ENCODE measurements around the gene TSPO2.

The TSPO2 gene

DNA sequence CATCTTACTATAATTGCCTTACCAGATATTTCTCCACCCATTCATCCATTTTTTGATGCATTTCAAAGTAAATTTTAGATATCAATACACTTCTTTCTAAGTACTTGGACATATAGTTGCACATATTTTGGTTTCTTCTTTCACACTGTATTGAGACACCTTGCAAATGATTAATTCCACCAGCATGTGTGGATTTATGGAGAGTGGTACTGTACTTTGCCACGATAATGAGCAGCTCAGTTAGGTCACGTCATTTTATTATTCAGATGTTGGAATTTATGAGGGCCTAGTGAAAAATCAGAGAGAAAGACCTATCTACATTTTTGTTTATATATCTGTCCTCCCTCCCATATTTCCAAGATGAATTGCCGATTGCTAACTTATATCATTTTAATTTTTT is 35.8 kb downstream of the TSPO2 start:
- no peak for DNase-seq

DNA sequence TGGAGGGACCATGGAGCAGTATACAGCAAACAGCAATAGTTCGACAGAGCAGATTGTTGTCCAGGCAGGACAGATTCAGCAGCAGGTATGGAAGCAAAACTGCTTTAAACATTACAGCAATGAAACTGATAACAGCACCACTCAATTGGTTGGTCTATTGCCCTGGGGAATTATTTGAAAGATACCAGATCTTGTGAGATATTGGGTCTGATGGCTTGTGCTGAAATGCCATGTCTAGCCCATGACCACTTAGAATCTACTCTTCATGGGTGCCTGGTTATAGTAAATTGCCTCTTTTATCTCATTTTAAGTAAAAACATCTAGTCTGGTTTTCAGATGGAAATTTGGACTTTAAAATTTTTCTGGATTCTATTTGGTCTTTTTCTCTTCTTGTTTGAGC is 36.8 kb downstream of the TSPO2 start:
- no peak for DNase-seq

DNA sequence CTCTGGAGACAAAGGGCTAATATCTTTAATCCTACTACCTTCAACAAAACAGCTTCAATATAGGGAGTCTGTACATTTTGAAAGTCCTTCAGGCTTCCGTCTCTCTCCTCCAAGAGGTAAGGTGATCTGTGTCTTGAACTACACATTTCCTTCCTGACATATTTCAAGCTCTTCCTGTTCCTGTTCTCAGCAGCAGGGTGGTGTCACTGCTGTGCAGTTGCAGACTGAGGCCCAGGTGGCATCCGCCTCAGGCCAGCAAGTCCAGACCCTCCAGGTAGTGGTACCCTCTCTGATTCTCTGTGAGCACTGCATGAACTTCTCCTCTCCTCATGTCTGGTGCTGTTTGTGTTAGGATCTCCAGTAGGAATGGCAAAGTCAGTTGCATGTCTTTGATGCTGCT is 38.4 kb downstream of the TSPO2 start:
- no peak for DNase-seq

DNA sequence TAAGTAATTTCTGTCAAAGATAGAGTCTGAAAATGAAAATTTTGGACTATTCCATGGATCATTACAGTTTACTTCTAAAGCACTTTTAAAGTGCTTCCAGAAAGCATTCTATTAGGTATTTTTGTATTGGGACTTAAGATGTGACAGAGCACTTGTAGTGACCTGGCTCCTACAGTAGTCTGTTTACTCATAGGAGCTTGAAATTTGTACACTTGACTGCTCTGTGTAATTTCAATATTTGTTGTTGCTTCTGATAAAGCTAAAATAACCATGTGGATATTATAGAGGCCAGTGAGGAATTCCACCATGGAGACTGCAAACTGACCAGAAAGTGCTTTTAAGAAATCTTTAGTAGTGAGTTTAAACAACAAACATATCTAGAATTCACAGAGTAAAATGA is 40.8 kb downstream of the TSPO2 start:
- DNase-seq: no peak

DNA sequence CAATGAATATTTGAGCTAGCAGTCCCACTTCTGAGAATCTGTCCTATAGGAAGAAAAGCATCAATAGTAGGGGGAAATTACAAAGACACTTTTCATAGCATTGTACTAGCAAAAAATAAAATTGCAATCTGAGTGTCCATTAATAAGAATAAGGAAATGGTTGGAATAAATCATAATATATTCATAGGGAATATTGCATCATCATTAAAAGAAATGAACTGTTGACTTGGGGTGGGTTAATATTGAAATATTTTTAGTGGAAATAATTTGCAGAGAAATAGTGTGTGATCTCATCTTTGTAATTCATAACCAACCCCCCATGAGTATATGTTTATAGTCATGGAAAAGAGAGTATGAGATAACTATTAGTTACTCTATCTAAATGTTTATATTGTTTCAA is 42.9 kb downstream of the TSPO2 start:
- DNase-seq: no peak

DNA sequence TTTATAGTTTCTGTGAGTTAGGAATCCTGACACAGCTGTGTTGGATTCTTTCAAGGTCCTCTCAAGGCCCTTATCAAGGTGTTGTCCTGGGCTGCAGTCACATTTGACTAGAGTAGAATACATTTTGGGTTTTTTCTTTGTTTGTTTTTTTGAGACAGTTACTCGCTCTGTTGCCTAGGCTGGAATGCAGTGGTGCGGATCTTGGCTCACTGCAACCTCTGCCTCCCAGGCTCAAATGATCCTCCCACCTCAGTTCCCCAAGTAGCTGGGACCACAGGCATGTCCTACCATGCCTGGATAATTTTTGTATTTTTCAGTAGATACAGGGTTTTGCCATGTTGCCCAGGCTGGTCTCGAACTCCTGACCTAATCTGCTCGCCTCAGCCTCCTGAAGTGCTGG is 46.2 kb downstream of the TSPO2 start:
- no peak for DNase-seq

DNA sequence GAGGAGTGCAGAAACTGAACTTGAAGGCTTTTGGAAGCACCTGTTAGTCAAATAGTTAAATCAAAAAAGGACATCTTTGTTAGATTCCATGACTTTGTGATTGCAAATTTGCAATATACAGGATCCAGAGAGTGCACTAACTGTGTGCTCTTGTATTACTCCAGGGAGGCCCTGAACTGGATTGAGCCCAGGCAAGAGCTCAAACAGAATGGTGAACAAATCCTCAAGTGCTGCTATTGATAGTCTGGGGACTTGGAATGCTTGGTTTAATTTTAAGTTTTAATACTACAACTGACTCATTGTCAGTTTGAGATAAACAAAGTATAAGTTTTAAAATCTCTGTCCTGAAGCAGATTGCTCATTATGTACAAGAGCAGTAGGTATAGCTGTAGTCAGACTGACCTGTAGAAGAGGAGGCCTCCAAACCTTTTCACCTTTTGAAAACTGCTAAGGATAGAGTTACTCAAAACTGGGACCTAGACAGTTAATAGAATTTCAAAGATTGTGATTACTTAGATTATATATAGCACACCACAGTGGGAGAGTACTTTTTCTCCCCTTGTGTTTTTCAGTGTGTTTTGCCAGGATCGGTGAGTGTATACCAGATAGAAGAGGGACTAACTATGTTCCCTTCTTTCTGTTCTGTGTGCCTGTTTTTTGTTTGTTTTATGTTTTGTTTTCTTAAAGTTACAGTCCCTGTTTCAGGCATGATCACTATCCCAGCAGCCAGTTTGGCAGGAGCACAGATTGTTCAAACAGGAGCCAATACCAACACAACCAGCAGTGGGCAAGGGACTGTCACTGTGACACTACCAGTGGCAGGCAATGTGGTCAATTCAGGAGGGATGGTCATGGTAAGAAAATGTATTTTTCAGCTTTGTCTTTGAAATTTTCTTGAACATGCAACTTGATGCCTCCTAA is 48.8 kb downstream of the TSPO2 start:
- DNase-seq: no peak

DNA sequence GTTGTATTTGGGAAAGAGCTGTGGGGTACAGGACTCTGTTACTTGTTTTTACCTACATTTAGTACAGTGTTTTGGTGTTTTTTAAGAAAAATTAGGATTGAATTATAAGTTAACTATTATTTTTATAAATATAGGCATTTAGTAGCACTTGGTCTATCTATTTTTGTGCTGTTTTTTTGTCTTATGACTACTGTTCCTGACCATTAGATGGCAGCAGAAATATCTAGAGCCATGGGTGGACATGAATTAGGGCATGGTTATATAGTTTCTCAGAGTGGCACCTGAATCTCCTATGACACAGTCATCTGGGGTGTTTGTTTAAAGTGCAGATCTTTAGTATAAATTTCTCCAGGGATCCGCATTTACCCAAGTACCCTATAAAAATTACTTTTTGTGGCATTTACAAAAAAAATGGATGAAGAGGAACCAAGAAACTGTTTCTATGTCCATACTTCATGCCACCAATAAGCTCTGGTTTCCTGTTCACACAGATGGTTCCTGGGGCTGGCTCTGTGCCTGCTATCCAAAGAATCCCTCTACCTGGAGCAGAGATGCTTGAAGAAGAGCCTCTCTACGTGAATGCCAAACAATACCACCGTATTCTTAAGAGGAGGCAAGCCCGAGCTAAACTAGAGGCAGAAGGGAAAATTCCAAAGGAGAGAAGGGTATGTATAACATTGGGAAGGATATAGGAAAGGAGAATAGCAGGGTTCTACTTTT is 50.3 kb downstream of the TSPO2 start:
- DNase-seq: no peak

DNA sequence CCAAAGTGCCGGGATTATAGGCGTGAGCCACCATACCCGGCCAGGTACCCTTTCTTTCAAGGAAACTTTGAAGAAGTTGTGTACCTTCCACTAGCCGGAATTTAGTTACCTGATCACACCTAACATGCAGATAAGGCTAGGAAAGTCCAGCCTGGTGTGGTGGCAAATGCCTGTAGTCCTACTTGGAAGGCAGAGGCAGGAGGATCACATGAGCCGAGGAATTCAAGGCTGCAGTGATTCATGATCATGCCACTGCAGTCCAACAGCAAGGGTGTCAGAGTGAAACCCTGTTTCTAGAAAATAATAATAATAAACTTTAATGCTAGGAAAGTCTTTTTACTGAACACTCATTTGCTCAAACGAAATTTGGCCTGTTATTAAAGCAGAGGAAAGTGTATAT is 51.5 kb downstream of the TSPO2 start:
- DNase-seq: no peak

Data from NCI-H510A (cell line).